HG03521 (cell line): Measurements from ENCODE around the gene NTN1.
"Not testable (repeated sequence)": the region's sequence is repeated elsewhere in the genome, so short reads cannot be mapped to it uniquely, and the experiment has no call there.

Experiments used
- ATAC-seq: cut with Tn5 transposase; IDR thresholded peaks from one replicate; pipeline ENCODE4 v1.9.1; 2021; ENCODE audit warnings: mild to moderate bottlenecking, moderate library complexity; ENCODE audit not compliant: unreplicated experiment

The NTN1 gene

DNA sequence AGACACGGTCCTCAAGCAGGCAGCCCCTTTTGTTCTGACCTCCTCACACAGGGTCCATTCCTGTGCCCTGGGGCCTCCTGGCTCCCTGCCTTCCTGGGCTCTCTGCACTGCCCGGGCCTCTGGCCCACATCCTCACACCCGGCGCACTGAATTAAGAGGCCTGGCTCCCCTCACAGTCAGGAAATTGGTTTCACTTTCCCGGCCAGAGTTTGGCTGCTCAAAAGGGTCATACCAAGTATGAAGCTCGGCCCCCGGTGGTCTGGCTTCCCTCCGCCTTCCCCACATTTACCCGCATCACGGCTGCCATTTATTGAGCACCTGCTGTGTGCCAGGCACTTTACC, 220.0 kb downstream of the NTN1 start:
- ATAC-seq = no peak

DNA sequence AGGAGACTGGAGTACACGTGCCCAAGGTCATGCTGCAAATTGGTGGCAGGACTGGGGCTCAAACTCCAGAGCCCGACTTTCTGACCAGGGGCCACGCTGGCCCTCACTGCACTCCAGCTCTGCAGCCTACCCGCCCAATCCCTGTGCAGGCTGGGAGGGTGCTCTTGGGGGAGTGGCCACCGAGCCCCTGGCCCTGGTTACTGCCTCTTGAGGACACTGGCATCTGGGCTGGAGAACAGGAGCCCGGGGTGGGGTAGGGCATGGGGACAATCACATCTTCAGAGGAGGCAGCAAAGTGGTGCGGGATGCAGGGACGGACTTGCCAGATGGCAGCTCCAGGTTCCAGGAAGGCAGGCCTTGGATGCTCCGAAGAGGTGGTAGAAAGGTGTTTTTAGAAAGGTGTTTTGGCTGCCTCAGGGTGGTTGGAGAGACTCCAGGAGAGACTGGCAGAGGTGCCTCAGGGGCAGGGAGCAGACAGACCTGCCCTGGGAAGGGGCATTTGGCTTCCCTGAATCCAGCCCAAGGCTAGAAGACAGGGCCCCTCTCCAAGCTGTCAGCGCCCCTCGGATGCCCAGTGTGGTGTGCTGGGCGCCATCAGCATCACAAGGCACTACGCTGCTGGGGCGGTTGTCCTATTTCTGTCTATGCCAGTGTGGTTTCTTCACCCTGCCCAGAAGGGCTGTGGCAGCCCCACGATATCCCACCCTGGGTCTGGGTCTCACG, 220.6 kb downstream of the NTN1 start:
- ATAC-seq = no peak

DNA sequence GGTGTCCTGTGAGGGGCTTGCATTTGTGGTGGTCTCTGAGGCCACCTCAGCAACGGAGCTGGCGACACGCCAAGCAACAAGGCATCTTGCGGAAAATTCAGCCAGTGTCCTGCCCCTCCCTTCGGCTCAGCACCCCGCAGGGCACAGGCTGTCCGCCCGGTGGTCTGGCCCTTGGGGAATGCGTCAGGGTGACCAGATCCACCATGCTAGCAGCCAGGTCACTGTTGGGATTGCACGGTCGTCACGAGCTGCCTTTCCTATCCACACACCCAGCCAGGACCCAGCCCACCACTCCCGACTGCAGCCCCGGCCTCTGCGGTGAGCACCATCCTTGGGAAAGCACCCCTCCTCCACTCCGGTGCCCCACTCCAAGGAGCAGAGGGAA, 221.2 kb downstream of the NTN1 start:
- ATAC-seq = no peak

DNA sequence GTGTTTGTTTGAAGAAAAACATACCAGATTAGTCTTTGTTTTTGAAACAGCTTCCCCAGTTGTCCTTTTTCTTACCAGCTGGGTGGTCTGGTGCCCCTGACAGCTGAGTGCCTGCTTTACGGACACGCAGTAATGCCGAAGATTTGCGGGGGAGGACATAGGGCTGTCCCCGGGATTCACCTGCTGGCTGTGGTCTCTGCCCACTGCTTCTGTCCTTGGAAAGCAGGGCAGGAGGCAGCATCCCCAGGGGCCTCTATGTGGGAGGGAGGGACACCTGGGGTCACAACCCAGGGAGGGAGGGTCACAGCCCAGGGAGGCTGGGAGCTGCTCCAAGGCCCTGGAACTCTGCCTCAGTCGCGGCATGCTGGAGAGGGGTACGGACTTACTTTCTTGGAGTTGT, 221.7 kb downstream of the NTN1 start:
- no peak for ATAC-seq

DNA sequence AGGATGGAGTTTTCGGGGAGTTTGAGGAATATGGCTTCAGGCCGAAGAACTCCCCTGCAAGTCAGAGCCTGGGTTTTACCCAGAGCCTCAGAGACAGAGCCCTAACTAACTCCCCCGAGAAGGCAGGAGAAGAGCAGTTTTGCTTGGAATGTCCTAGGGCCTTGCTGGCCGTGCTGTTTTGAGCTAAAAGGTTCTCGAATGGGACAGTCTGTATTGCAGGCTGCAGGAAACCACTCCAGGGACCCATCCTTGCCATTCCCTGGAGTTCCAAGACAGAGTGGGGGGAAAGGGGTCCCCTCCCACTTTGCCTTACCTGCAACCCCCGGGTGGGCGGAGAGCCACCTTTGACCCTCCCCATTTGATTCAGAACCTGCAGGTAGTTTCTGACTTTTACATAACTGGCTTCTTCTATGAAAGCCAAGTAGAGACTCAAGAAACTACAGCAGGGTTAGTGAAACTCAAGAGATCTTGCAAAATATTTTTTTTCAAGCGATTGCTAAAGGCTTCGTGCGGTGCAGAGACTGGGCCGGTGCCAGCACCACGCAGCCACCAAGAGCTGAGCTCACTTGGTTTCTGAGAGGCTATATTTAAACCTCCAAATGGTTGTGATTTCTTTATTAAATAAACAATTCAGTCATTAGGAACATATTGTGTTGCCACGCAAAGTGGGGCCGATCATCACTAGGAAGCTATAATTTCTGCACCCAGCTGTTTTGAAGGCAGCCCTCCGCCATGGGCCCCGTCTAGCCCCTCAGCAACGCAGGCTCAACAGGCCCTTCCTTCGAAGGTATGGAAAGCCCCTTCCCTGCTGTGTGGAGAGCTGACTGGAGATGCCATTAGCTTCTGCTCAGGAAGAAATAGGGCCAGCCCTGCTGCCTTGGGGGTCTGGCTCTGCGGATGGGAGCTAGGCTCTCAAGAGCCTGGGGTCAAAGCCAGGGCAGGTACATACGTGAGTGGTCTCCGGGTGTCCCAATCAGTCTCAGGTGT, 223.0 kb downstream of the NTN1 start:
- no peak for ATAC-seq

DNA sequence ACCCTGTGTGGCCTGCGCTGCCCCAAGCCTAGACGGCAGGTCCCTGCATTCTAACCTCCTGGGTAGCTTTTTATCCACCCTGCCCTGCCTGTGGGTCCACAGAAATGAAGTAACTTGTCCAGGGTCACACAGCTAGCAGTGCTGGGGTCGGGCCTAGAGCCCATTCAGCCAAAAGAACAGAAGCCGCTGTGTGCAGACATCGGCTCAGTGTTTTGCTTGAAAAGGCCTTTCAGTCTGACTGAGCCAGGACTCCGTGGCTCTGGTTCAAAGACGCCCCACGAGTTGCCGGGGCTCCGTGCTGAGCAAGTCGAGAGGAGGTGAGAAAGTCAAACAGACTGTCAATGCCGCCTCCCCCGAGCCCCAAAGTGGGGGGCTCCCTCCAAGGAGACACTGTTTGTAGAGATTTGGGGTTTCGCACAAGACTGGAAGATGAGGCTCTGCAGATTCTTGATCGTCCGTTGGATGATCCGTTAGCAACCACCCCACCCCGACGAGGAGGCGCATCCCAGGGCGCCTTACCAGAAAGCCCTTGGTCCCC, 226.2 kb downstream of the NTN1 start:
- ATAC-seq = no peak

DNA sequence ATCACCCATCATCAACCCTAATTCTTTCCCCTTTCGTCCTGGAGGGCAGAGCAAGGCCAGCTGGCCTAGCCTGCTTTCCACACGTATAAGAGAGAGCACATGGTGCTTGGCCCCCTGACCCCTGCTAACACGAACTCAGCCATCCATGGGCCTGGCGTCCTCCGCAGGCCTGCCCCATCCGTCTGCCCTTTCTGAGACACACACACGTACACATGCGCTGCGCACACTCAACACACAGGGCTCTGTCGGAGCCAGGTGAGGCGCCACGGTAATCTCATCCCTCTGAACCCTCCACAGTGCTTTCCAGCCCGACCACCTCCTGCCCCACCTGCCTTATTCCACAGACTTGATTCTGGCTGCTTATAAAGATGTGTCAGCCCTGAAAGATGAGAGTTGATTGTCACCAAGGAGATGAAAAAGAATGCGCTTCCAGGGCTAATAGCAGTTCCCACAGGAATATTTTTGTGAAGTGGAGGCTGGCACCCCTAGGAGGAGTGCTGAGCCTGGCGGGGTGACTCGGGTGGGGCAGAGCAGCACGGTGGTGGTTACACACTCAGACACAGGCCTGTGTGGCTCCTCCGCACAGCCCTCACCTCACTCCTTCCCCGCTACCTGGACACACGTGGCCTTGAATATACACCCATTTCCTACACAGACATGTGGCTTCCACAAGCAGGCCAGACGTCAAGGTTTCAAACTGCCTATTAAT, 228.1 kb downstream of the NTN1 start:
- no peak for ATAC-seq

DNA sequence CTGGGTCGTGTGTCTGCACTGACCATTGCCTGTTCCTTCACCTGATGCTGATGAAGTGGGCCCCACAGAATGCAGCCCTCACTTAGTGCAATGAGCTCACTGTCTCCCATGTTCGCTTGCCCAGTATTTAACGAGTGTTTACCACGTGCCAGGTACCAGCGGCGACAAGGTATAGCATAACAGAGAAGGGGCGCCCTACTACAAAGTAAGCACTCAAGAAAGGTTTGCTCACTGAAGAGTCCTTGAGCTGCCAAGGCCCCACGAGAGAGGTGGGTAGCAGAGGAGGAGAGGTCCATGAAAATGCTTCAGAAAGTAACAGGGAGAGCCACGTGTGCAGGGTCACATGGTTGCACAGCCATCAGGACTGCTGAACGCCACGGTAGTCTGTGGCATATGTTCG, 230.0 kb downstream of the NTN1 start:
- no peak for ATAC-seq

DNA sequence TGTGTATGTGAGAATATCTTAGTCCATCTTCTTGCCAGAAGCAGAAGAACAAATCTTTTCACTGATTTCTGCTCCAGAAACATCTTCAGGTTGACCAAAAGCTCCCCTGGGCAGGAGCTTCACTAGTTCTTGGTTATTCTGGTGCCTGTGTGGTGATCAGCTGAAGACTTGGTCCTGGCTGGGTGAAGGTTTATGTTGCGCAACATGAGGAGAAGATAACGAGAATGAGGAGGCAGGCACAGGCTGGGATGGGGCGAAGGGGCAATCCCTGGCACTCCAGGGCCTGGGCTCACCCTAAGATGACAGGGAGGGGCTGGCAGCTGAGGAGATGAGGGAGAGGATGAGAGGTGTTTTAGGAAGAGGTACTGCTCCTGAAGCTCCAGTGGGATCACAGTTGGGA, 232.0 kb downstream of the NTN1 start:
- no peak for ATAC-seq

DNA sequence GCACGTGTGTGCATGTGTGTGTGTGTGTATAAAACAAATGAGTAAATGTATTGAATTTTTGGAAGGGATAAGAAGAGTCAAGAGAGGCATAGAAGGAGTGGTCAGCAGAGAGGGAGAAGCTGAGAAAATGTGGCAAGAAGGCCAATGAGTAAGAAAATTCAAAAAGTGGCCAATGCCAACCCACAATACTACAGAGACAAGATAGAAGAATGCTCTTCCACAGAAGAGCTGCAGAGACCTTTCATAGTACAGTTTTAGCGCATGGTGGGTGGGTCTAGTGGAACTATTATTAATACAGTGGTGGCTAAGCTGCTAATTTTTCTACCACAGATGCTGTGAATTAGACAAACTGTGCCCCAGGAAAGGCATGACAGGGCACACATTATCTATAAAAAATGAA, 233.5 kb downstream of the NTN1 start:
- ATAC-seq = no peak

DNA sequence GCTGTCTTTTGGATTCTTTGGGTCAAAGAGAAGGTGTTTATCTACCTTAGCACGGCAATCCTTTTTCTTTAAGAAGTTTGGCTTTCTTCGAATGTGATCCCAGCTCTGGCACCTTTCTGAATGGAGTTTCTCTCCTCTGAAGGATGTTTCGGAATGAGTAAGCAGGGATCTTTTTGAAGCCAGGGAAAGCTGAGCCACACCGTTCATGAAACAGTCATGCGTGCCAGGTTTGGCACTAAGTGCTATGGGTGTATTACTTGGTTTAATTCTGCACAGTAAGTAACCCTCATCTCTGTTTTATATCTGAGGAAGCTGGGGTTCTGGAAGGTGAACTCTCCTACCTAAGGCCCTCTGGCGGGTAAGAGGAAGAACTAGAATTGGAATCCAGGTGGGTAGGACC, 234.5 kb downstream of the NTN1 start:
- ATAC-seq = no peak

DNA sequence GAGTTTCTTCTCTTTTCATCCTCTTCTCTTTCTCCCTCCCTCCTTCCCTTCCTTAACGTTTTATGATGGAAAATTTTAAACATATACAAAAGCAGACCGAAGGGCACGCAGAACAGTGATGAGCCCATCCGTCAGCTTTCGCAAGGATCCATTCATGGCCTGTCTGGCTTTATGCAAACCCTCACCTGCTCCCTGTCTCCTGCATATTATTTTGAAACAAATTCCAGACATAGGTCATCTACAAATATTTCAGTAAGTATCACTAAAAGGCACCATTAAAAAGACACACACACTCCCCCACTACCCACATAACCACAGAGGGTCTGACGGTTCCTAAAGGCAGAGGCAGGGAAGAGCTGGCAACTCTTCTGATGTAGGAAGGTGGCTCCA, 235.0 kb downstream of the NTN1 start:
- ATAC-seq = no peak

DNA sequence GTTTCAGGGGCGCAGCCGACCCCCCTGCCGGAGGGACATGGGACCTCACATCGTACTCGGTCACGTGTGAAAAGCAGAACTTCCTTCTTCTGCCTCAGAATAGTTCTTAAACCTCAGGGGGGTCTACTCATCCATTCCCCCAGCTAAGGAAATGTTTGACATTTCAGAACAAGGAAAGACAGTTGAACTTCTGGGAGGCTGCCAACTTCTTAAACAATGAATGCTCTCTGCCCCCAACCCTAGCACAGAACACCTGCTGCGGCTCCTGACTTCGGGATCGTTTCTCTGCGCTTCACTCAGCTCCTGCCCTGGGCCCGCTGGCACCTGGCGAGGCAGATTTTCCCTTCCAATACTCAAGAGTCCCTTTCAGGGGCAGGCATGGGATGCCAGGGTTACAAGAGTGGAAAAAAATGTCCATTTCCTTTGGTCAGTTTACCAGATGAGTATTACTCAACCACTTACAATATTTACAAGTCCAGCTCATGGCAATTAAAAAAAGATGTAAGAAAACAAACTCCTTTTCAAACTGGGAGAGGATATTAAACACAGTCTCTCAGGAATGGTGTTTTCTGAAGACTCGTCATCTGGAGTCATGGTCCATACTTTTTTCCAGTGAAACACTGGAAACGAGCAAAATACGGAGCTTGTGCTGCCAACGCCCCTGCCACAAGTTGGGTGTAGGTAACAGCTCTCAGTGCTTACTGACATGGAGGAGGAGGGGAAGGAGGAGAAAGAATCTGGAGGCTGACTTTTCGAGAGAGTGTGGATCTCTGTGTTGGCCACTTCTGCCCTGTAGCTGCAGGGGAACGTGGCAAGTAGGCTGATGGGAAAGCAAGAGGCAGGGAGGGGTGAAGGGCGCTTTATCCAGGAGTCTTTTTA, 235.7 kb downstream of the NTN1 start:
- ATAC-seq = no peak

DNA sequence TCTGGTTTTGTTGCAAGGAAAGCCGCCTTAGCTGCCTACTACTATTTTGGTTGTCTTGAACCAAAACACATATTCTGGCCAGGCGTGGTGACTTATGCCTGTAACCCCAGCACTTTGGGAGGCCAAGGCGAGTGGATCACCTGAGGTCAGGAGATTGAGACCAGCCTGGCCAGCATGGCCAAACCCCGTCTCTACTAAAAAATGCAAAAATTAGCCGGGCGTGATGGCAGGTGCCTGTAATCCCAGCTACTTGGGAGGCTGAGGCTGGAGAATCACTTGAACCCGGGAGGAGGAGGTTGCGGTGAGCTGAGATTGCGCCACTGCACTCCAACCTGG, 236.3 kb downstream of the NTN1 start:
- ATAC-seq = not testable (repeated sequence)

DNA sequence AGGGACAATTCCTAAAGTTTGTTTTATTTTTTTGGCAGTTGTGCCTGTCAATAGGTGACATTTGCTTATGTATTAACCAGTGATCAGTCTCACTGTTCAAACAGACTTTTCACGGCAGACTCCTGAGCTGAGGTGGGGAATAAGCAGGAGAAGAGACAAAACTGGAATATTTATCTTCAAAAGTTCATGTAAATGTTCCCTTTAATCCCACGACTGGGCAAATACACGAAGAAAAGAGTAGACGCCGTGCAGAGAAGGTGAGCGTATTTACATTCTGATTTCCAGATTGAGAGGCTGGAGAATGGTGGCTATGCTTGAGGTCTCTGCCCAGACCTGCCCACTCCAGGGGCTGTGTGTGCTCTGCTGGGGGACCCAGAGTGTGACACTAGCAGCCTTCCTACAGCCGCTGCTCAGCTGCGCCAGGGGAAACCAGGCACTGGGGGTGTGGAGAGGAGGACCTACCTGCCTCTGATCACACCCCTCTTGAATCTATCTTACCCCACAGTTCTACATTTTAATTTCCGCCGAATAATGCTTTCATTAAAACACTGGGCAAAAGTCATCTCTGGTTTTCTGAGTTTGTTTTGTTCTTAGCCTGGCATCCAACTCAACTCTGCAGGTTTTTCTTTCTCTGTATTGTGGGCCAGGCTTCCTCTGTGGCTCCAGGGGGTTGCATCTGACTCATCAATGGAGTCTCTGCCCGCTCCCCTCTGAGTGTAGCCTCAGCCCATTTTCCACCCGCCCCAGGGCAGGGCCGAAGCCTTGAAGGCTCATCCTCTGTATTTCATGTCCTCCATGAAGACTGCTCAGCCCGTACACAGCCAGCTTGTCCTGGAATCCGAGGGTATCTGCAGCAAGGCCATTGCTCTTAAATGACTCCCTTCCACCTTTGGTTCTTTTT, 237.1 kb downstream of the NTN1 start:
- no peak for ATAC-seq

DNA sequence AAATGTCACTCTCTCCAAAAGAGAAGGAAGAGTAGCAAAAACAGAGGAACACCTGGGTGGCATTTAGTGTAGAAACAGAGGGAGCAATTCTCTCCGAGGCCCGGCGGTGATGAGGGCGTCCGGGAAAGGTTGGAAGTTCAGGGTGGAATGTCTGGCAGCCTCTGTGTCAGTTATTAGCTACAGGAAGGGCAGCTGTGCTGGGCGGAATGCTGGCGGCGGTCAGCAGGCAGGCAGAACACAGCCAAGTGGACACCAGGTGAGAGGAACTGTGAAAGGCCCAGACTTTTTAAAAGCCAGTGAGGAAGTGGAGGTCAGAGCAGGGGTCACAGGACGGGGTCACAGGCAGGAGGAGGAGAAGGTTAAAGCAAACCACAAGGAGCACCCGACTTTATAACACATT, 238.1 kb downstream of the NTN1 start:
- no peak for ATAC-seq

DNA sequence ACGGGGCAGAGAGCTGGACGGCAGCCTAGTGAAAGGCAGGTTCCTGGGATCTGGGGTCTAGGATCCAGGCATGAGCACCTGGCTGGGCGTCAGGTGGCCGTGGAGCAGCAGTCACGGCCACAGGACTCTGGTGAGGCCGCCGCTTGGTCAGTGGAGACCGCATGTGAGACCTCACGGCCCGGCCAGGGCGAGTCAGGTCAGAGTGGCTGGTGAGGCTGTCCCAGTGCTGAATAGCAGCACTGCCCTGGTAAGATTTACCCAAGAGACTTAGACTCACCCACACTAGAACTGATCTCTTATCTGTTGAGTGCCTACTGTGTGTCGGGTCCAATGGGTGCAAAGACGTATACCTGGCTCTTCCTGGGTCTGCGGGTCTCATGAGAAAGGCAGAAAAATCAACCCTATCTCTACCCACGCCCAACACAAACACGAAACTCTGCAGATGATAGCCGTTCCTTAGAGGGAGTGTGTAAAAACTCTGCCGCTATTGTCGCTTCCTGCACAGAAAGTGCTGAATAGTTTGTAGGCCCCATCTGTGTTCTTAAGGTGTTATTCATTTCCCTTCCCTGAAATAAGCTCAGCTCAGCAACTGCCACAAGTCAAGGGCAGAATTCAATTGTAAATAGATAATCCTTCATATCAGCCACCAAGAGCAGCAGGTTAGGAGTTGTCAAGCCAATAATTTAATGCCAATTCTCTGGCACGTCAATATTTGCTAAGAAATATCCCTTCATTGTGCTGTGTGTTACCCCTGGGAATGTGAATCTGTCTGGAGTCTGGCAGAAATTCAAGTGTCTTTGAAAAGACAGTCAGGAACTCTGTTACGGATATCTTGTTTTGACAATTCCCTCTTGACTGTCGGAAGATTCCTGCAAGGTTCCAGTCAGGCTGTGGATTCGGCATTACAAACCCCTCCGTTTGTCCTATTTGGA, 240.0 kb downstream of the NTN1 start:
- ATAC-seq = no peak

DNA sequence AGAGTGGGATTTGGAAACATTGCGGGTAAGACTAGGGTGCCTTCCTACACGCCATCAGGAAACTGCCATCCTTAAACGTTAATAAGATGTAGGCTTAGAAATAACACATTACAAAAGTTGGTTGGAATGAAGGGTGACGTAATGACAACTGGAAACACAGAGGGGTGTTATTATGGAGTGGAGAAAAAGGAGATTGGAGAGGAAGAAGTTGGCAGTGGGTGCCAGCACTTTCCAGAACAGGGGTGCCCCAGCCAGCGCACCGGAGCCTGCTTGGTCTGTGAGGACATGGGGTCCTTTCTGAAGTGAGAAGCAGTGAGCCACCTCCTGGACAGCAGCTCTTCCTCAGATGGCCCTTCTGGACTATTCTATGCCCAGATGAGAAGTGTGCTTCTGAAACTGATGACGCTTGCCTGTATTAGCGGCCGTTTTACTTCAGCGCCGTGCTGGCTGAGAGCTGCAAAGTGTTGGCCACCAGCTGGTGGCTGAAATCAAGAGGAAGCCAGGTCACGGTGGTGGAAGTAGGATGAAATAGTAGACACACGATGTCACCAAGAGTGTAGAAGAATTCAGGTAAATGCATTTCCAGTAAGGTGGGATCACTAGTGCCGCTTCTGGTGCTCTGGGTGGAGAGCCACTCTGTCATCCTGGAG, 244.8 kb downstream of the NTN1 start:
- no peak for ATAC-seq
